HL-60 (cell line): ENCODE results near the gene HBQ1.

ENCODE experiments used
- DNase-seq, 2 experiments: peaks; one replicate each; pipeline ENCODE4 v3.0.0-alpha.2; 2010 to 2020; ENCODE audit warnings: low read depth in 1 of 2, low spot score in 1 of 2
- H3K27ac ChIP-seq: fragments of 250-450 bp; sonication (Bioruptor Pico); replicated peaks from 2 replicates; pipeline ENCODE4 v1.5.1; 2020; ENCODE audit warnings: mild to moderate bottlenecking, moderate library complexity
- H3K27me3 ChIP-seq: fragments of 250-450 bp; sonication (Bioruptor Pico); 2 replicates; pipeline ENCODE4 v1.5.1; 2021; ENCODE audit warnings: mild to moderate bottlenecking, moderate library complexity; ENCODE audit not compliant: insufficient read depth, poor library complexity, severe bottlenecking
- H3K4me3 ChIP-seq: replicated peaks from 2 replicates; pipeline ENCODE4 v1.5.1; 2011; ENCODE audit warnings: mild to moderate bottlenecking, control low read depth, low read length; ENCODE audit not compliant: insufficient read depth
- GABPA ChIP-seq: IDR thresholded peaks from 2 replicates; pipeline ENCODE4 v1.6.1; 2012; ENCODE audit warnings: low read depth
- POLR2AphosphoS5 ChIP-seq: IDR thresholded peaks from 2 replicates; pipeline ENCODE4 v1.6.1; 2012; ENCODE audit warnings: low read depth
- SPI1 ChIP-seq: IDR thresholded peaks from 2 replicates; pipeline ENCODE4 v1.6.1; 2012; ENCODE audit warnings: low read depth, mild to moderate bottlenecking, borderline replicate concordance
- TF ChIP-seq, protein P1 (sequence below): IDR thresholded peaks from 2 replicates; pipeline ENCODE4 v1.6.1; 2012; ENCODE audit warnings: low read depth; ENCODE audit not compliant: insufficient replicate concordance
- TF ChIP-seq, protein P2 (sequence below): IDR thresholded peaks from one replicate; pipeline ENCODE4 v1.5.1; 2011; ENCODE audit warnings: low read length, control low read depth, inconsistent platforms; ENCODE audit not compliant: insufficient read depth

Gene HBQ1

DNA sequence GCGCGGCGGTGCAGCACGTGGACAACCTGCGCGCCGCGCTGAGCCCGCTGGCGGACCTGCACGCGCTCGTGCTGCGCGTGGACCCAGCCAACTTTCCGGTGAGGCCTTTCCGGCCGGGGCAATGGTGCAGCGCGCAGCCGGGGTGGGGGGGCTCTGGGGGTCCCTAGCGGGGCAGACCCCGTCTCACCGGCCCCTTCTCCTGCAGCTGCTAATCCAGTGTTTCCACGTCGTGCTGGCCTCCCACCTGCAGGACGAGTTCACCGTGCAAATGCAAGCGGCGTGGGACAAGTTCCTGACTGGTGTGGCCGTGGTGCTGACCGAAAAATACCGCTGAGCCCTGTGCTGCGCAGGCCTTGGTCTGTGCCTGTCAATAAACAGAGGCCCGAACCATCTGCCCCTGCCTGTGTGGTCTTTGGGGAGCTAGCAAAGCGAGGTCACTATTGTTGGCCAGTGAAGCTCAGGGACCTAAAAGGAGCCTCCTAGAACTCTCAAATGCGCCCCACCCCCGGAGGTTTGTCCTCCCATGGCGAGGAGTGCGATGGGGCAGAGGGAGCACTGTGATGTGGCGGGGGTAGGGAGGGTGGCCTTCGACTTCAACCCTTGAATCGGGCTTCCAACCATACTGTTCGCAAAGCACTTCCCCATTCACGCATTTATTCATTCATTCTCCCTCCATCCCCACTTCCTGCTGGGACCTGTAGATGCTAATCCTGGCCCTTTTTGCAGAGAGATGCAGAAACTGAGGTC lies 13.7 kb upstream of the HBQ1 start:
- no peak overlapping the region for H3K4me3 ChIP-seq
- no peak for DNase-seq
- TF ChIP-seq POLR2AphosphoS5 (no peak), SPI1 (peak; percentile 57; the same call in 1 of the 2 replicates)
- TF ChIP-seq, protein P1, sequence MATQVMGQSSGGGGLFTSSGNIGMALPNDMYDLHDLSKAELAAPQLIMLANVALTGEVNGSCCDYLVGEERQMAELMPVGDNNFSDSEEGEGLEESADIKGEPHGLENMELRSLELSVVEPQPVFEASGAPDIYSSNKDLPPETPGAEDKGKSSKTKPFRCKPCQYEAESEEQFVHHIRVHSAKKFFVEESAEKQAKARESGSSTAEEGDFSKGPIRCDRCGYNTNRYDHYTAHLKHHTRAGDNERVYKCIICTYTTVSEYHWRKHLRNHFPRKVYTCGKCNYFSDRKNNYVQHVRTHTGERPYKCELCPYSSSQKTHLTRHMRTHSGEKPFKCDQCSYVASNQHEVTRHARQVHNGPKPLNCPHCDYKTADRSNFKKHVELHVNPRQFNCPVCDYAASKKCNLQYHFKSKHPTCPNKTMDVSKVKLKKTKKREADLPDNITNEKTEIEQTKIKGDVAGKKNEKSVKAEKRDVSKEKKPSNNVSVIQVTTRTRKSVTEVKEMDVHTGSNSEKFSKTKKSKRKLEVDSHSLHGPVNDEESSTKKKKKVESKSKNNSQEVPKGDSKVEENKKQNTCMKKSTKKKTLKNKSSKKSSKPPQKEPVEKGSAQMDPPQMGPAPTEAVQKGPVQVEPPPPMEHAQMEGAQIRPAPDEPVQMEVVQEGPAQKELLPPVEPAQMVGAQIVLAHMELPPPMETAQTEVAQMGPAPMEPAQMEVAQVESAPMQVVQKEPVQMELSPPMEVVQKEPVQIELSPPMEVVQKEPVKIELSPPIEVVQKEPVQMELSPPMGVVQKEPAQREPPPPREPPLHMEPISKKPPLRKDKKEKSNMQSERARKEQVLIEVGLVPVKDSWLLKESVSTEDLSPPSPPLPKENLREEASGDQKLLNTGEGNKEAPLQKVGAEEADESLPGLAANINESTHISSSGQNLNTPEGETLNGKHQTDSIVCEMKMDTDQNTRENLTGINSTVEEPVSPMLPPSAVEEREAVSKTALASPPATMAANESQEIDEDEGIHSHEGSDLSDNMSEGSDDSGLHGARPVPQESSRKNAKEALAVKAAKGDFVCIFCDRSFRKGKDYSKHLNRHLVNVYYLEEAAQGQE = no peak
- TF ChIP-seq, protein P2, sequence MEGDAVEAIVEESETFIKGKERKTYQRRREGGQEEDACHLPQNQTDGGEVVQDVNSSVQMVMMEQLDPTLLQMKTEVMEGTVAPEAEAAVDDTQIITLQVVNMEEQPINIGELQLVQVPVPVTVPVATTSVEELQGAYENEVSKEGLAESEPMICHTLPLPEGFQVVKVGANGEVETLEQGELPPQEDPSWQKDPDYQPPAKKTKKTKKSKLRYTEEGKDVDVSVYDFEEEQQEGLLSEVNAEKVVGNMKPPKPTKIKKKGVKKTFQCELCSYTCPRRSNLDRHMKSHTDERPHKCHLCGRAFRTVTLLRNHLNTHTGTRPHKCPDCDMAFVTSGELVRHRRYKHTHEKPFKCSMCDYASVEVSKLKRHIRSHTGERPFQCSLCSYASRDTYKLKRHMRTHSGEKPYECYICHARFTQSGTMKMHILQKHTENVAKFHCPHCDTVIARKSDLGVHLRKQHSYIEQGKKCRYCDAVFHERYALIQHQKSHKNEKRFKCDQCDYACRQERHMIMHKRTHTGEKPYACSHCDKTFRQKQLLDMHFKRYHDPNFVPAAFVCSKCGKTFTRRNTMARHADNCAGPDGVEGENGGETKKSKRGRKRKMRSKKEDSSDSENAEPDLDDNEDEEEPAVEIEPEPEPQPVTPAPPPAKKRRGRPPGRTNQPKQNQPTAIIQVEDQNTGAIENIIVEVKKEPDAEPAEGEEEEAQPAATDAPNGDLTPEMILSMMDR = no peak
- H3K27ac ChIP-seq = no peak overlapping the region
- H3K27me3 ChIP-seq = peaks cover 56% of the 10 kb centered on the region

DNA sequence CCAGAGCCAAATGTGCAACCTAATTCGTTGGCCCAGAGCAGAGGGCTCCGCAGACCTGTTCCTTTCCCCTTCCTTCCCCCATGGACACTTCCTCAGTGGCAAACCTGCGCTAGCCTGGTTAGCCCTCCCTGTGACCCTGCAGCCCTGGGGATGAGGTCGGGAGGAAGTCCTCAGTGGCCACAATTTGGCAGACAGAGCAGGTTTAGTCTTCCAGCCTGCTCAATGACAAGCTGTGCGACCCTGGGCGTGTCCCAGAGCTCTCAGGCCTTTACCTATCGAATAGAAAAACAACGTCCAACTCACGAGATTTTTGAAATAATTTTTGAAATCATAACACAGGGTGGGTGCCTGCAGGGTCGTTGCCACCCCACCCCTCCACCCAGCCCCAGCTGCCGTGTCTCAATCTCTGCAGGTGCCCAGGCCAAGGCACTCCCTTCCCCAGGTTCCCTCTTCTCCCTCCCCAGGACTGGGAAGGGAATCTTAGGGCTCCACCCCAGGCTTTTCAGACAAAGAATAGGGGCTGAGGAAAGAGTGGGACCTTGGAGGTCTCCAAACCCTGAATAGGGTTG lies 13.1 kb upstream of the HBQ1 start:
- DNase-seq = no peak
- no peak for TF ChIP-seq POLR2AphosphoS5
- no peak for TF ChIP-seq GABPA
- no peak for TF ChIP-seq SPI1
- TF ChIP-seq, protein P2 = no peak
- TF ChIP-seq, protein P1 = no peak
- no peak overlapping the region for H3K27ac ChIP-seq
- H3K4me3 ChIP-seq = no peak overlapping the region
- peaks cover 54% of the 10 kb centered on the region for H3K27me3 ChIP-seq

DNA sequence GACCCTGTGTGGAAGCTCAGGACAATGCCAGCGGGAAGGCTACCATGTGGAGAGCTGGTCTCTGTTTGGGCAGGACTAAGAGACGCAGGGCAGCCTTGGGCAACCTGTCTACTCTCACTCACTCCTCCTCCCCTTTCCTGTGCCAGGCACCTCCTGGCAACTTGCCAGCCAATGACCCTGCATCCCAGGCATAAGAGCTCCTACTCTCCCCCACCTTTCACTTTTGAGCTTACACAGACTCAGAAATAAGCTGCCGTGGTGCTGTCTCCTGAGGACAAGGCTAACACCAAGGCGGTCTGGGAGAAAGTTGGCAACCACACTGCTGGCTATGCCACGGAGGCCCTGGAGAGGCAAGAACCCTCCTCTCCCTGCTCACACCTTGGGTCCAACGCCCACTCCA lies 11.8 kb upstream of the HBQ1 start:
- TF ChIP-seq, protein P1 = no peak
- TF ChIP-seq GABPA = no peak
- Histone ChIP-seq H3K4me3 (no peak overlapping the region), H3K27me3 (peaks cover 57% of the 10 kb centered on the region), H3K27ac (no peak overlapping the region)
- DNase-seq = no peak
